GM12874 (cell line): ENCODE data around the gene KLF7.

Experiments
- TF ChIP-seq, protein P1 (sequence below): IDR thresholded peaks from 2 replicates; pipeline ENCODE4 v1.5.1; 2011; ENCODE audit warnings: low read depth, mild to moderate bottlenecking, control low read depth, low read length, moderate library complexity; ENCODE audit not compliant: insufficient read depth

KLF7 gene

DNA sequence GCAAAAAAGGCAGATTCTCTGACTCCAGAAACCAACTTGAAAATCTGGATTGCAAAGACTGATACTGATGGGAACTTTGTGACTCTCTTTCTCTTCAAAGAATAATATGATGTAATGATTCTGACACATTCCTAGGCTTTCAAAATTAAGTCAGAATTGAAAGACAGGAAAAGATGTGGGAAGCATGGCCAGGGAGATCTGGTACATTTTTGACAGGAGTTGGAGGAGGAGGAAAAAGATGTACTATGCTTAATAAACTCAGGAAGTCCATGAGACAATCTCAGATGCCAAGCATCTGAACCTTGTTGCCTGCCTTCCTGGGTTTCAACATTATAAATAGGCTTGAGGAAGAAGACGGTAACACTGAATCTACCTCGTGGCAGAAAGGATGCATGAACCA lies 34.2 kb downstream of the KLF7 start:
- TF ChIP-seq, protein P1, sequence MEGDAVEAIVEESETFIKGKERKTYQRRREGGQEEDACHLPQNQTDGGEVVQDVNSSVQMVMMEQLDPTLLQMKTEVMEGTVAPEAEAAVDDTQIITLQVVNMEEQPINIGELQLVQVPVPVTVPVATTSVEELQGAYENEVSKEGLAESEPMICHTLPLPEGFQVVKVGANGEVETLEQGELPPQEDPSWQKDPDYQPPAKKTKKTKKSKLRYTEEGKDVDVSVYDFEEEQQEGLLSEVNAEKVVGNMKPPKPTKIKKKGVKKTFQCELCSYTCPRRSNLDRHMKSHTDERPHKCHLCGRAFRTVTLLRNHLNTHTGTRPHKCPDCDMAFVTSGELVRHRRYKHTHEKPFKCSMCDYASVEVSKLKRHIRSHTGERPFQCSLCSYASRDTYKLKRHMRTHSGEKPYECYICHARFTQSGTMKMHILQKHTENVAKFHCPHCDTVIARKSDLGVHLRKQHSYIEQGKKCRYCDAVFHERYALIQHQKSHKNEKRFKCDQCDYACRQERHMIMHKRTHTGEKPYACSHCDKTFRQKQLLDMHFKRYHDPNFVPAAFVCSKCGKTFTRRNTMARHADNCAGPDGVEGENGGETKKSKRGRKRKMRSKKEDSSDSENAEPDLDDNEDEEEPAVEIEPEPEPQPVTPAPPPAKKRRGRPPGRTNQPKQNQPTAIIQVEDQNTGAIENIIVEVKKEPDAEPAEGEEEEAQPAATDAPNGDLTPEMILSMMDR: no peak

DNA sequence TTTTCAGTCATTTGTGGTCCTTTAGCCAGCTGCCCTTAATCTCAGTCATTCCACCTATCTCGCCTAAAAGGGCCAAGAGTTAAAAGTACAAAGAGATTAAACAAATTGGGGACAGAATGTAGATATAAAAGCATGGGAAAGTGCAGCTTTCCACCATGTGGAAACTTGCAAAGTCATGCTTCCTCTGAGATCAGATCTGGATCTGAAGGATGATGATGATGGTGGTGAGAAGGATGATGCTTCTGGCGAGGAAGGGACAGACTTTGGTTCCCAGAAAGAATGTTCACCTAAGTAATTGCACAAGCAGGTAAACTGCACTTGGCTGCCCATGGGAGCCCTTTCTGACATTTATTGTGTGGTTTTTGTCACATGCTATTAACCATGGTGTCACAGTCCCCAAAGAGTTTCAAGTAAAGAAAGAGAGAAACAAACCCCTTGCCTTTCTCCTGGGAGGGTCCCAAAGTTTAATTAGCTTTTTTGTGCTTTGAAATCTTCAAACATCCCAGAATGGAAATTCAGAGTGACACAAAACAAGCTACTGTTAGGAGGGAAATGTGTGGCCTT lies 34.7 kb downstream of the KLF7 start:
- TF ChIP-seq, protein P1: no peak

DNA sequence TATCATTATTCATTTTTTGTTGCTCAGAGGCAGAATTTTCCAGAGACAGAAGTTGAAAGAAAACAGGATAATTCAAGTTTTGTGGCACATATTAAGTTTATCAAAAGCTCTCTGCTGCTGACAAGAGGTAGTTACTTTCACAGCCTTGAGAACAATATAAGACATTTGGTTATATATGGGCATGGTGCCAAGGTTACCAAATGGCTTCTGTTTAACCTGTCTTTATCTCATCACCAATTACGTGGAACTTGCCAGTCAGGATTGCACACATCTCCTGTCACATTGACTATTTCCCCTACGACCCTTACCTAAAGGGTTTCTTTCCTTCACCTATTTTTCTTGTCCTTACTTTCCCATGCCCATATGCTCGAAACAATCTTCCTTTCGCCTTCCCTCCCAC lies 35.9 kb downstream of the KLF7 start:
- TF ChIP-seq, protein P1: no peak

DNA sequence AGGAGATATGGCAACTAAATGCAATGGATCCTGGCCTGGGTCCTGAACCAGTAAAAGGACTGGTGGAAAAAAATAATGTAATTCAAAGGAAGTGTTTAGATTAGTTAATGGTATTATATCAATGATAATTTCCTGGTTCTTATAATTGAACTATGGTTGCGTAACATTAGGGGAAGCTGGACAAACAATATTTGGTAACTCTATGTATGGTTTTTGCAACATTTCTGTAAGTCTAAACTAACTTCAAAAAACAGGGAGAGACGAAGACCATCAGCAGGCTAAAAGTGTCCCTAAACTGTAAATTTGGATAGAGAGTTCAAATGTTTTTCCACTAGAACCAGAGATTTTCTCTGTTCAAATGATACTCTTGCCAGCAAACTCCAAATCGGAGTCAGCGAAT lies 36.9 kb downstream of the KLF7 start:
- TF ChIP-seq, protein P1: no peak

GRCh38 chr2:207126724-207127308 lies 38.9 kb downstream of the KLF7 start:
- TF ChIP-seq, protein P1: no peak

DNA sequence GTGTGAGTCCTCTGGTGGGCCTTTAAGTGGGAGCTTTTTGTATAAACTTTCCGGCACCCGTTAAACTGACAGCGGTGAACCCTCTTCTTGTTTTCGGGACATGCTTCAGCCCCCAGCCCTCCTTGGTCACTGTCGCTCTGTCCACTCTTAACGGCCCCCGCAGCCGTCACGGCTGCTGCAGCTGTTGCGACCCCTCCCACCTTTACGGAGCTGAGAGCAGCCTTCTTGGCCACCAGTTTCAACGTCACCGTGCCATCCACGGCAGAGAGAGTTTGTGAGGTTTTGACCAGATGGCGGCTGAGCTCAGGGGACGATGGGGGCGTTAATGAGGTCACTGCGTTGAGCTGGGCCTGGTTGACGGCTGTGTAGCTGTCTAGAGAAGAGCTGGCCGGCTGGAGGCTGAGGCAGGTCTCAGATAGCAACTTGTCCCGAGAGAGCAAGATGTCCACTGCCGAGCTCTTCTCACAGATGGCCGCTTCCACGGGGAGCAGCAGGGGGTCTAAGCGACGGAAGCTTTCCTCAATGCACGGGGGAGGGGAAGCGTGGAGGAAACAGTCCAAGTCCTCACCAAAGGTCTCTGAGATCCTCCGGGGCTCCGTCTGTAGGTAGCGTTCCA lies 41.9 kb downstream of the KLF7 start:
- TF ChIP-seq, protein P1: no peak

DNA sequence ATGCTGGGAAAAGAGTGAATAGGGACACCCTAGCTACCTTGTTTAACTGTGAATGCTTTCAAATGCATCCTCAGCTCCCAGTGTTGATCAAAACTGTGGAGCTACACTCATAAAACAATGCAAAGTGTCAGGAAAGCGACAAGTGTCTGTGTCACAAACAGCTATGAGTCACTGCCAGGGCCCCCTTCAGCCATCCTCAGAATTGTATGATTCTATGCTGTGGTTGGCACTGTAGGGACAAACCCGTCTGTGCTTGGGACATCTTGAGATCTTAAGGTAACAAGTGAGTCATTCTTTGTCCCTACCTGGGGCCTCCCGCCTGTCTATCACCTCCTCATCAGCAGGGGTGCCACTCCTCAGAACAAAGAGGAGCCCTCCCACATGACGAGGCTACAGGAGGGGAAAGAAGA lies 42.4 kb downstream of the KLF7 start:
- TF ChIP-seq, protein P1: no peak
